K562 (cell line): ENCODE results near the gene UVRAG. TPM values are rescaled to one million over a fixed set of nuclear protein-coding genes. Genes with fewer than 3 reads are reported as not detected.
A peak's percentile ranks its signal among the peaks of the same experiment; 100 is the strongest.

Experiments
- ATAC-seq: fragments of 200-7000 bp; cut with Tn5 transposase; 3 replicates; pipeline ENCODE4 v1.9.1; 2020; ENCODE audit warnings: moderate library complexity
- BruUV-seq: library from RNA; stranded (reverse); fragments of 400-500 nt; replicated peaks from 2 replicates; lab custom pipeline; 2021; lab: Mats Ljungman, UMichigan
- CTCF ChIA-PET: fragments of 300-600 bp; formaldehyde crosslinking; extraction: SDS; loops from one replicate; lab custom pipeline; 2021; ENCODE audit warnings: low intra/inter-chr PET ratio; lab: Yijun Ruan, JAX
- POLR2A ChIA-PET: fragments of 300-600, 350-650 bp; sonication (Branson Sonifier 250); formaldehyde crosslinking; extraction: SDS; loops from one replicate; lab custom pipeline; 2021; ENCODE audit warnings: antibody characterized with exemption, inconsistent platforms; lab: Yijun Ruan, JAX
- DNase-seq, 4 experiments: peaks; one replicate each; pipeline versions ENCODE4 v3.0.0 to v3.0.0-alpha.2; 2011 to 2018; ENCODE audit warnings: low spot score in 3 of 4, mixed read lengths in 3 of 4; ENCODE audit errors: extremely low read depth in 1 of 4
- FAIRE-seq: peaks from 2 replicates; lab custom pipeline; 2011; peaks lifted over from hg19 to GRCh38; lab: Jason Lieb, UNC
- H2AFZ ChIP-seq: 2 replicates; pipeline ENCODE4 v1.6.0; 2011; ENCODE audit warnings: low read depth, low read length, control low read depth, inconsistent platforms
- H3K27ac ChIP-seq: fragments of 200-600 bp; 3 replicates; pipeline ENCODE4 v1.8.0; 2011; ENCODE audit warnings: low read depth, mild to moderate bottlenecking, control low read depth, inconsistent platforms, low read length, moderate library complexity, mixed read lengths; ENCODE audit errors: extremely low read depth
- H3K27me3 ChIP-seq, 2 experiments: fragments of 300-600 bp in 1 of 2; 2 replicates in 1 of 2; 3 replicates in 1 of 2; pipeline versions ENCODE4 v1.6.0 to v1.8.0; 2011; ENCODE audit warnings: inconsistent platforms in 2 of 2, low read length in 2 of 2, mild to moderate bottlenecking in 1 of 2, mixed read lengths in 1 of 2, moderate library complexity in 1 of 2; ENCODE audit not compliant: control insufficient read depth in 2 of 2, insufficient read depth in 2 of 2
- H3K36me3 ChIP-seq: fragments of 300-600 bp; 3 replicates; pipeline ENCODE4 v1.8.0; 2011; ENCODE audit warnings: mild to moderate bottlenecking, low read length, inconsistent platforms; ENCODE audit not compliant: control insufficient read depth, insufficient read depth
- H3K4me1 ChIP-seq, 2 experiments: fragments of 200-600 bp in 1 of 2; replicated peaks in 1 of 2; 2 replicates in 1 of 2; 3 replicates in 1 of 2; pipeline versions ENCODE4 v1.5.1 to v1.8.0; 2011; ENCODE audit warnings: inconsistent platforms in 2 of 2, low read length in 2 of 2, mild to moderate bottlenecking in 1 of 2, mixed read lengths in 1 of 2, moderate library complexity in 1 of 2; ENCODE audit not compliant: control insufficient read depth in 2 of 2, insufficient read depth in 2 of 2
- H3K4me2 ChIP-seq: 2 replicates; pipeline ENCODE4 v1.6.1; 2011; ENCODE audit warnings: low read length, control low read depth, inconsistent platforms, mixed read lengths; ENCODE audit not compliant: insufficient read depth
- H3K4me3 ChIP-seq: fragments of 200-600 bp; sonication (generic), shearing (Covaris generic); 2 replicates; pipeline ENCODE4 v1.5.1; 2016; ENCODE audit warnings: control low read depth, inconsistent platforms
- H3K79me2 ChIP-seq: fragments of 200-600 bp; 3 replicates; pipeline ENCODE4 v1.8.0; 2011; ENCODE audit warnings: low read length, inconsistent platforms; ENCODE audit not compliant: control insufficient read depth, insufficient read depth
- H3K9ac ChIP-seq, 2 experiments: 2 replicates each; pipeline versions ENCODE4 v1.6.0 to v1.6.1; 2011; ENCODE audit warnings: low read depth in 2 of 2, low read length in 2 of 2, control low read depth in 1 of 2, inconsistent platforms in 1 of 2, mild to moderate bottlenecking in 1 of 2, mixed read lengths in 1 of 2; ENCODE audit not compliant: insufficient read depth in 1 of 2
- H3K9me1 ChIP-seq: one replicate; pipeline ENCODE4 v1.6.0; 2011; ENCODE audit warnings: inconsistent platforms, mild to moderate bottlenecking, low read length, moderate library complexity; ENCODE audit not compliant: control insufficient read depth, insufficient read depth
- H3K9me3 ChIP-seq: replicated peaks from 2 replicates; pipeline ENCODE4 v1.5.1; 2011; ENCODE audit warnings: low read depth, low read length, inconsistent platforms; ENCODE audit not compliant: control insufficient read depth, insufficient read depth
- H4K20me1 ChIP-seq: replicated peaks from 2 replicates; pipeline ENCODE4 v1.6.1; 2011; ENCODE audit warnings: low read length, inconsistent platforms, mixed read lengths; ENCODE audit not compliant: control insufficient read depth, insufficient read depth
- GATAD2A ChIP-seq: fragments of 450-650 bp; IDR thresholded peaks from 2 replicates; pipeline ENCODE4 v1.6.1; 2017
- RBM34 ChIP-seq: fragments of 200-400 bp; formaldehyde crosslinking; IDR thresholded peaks from 2 replicates; pipeline ENCODE4 v1.6.1; 2018; ENCODE audit warnings: low read length, borderline replicate concordance; ENCODE audit not compliant: insufficient read depth
- ZNF431 ChIP-seq: sonication (generic); formaldehyde crosslinking; IDR thresholded peaks from 2 replicates; pipeline ENCODE4 v1.8.0; 2022; ENCODE audit warnings: mild to moderate bottlenecking, missing genetic modification reagents
- WGBS: fragments of 100-300 bp; shearing (Covaris generic); methylation state at CpG from one replicate; pipeline ENCODE4 v1.1.6; 2016; ENCODE audit warnings: low coverage, mixed read lengths; ENCODE audit not compliant: insufficient coverage; ENCODE audit errors: missing lambda C conversion rate; 5-methylcytosine and 5-hydroxymethylcytosine counted together
- in situ Hi-C: fragments of 300-500 bp; cut with MboI; formaldehyde crosslinking; loops from 4 replicates; pipeline ENCODE4 v1.15.0; 2018; ENCODE audit warnings: inconsistent platforms, mixed read lengths
- intact Hi-C: fragments of 100-400 bp; cut with micrococcal nuclease; formaldehyde crosslinking; loops from 2 replicates; pipeline ENCODE4 v1.14.2; 2022
- polyA plus RNA-seq, 8 experiments: library from polyadenylated mRNA; depleted of rRNA in 4 of 8; stranded (reverse) in 5 of 8; unstranded in 3 of 8; fragments of >200 nt; fragmentation: Nextera tagmentation in 2 of 8; fragmentation: Illumina TruSeq in 1 of 8; extraction: Ambion mirVana in 2 of 8; extraction: Trizol in 1 of 8; gene quantifications; 2 replicates each; pipeline versions ENCODE4 v1.2.1 to v1.2.3, GENCODE V29; 2011 to 2014; ENCODE audit warnings: inconsistent platforms in 1 of 8, missing spikeins in 1 of 8
- total RNA-seq, 7 experiments: library from RNA; depleted of rRNA in 6 of 7; stranded (reverse); fragments of >200 nt in 6 of 7; fragmentation: Illumina TruSeq in 2 of 7; extraction: Trizol in 2 of 7; gene quantifications; 2 replicates each; pipeline versions ENCODE4 v1.2.1 to v1.2.3, GENCODE V29; 2011 to 2021; ENCODE audit warnings: low replicate concordance in 1 of 7
- TF ChIP-seq, protein P1 (sequence below): fragments of 250-450 bp; sonication (Bioruptor Pico); IDR thresholded peaks from 2 replicates; pipeline ENCODE4 v1.8.0; 2022; ENCODE audit warnings: moderate library complexity, mild to moderate bottlenecking, inconsistent platforms
- TF ChIP-seq, protein P2 (sequence below): fragments of 250-450 bp; sonication (Bioruptor Pico); IDR thresholded peaks from 2 replicates; pipeline ENCODE4 v1.8.0; 2021; ENCODE audit warnings: borderline replicate concordance, mild to moderate bottlenecking, moderate library complexity; ENCODE audit not compliant: poor library complexity, severe bottlenecking
- TF ChIP-seq, protein P3 (sequence below), 2 experiments: fragments of 450-650 bp in 1 of 2; sonication (generic) in 1 of 2; formaldehyde crosslinking in 1 of 2; IDR thresholded peaks; 2 replicates each; pipeline versions ENCODE4 v1.7.1 to v1.9.0; 2016 to 2022; ENCODE audit warnings: inconsistent platforms in 1 of 2, mild to moderate bottlenecking in 1 of 2, missing genetic modification reagents in 1 of 2

Gene UVRAG
- total and polyA plus RNA-seq, 9 of the 15 experiments (the other 6 are each of a cell fraction or from before 2014, with no cell fraction given) = 3.1 to 17.8 (median 12.4) TPM

DNA sequence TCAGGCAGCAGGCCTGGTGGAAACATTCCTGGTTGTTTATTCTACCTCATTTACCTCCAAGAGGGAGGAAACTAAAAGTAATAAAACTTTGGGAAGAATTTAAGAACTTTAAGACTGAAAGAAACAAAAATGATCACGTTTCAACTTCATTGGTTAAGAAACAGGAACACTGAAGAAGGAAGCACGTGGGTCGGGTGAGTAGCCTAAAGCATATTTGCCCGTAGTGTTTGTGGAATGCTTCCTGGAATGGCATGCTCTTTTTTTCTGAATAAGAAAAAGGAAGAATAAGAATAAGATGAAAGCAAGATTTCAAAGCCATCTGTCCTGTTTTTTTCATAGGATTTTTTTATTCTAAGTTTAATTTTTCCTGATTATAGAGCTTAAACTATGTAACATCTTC lies 308.2 kb downstream of the UVRAG start (continued):
- TF ChIP-seq, protein P1, sequence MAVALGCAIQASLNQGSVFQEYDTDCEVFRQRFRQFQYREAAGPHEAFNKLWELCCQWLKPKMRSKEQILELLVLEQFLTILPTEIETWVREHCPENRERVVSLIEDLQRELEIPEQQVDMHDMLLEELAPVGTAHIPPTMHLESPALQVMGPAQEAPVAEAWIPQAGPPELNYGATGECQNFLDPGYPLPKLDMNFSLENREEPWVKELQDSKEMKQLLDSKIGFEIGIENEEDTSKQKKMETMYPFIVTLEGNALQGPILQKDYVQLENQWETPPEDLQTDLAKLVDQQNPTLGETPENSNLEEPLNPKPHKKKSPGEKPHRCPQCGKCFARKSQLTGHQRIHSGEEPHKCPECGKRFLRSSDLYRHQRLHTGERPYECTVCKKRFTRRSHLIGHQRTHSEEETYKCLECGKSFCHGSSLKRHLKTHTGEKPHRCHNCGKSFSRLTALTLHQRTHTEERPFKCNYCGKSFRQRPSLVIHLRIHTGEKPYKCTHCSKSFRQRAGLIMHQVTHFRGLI = no peak
- no peak for TF ChIP-seq ZNF431
- TF ChIP-seq, protein P2, sequence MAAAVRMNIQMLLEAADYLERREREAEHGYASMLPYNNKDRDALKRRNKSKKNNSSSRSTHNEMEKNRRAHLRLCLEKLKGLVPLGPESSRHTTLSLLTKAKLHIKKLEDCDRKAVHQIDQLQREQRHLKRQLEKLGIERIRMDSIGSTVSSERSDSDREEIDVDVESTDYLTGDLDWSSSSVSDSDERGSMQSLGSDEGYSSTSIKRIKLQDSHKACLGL (CRISPR knock-in tag) = no peak
- TF ChIP-seq, all 486 proteins: peak for 0

DNA sequence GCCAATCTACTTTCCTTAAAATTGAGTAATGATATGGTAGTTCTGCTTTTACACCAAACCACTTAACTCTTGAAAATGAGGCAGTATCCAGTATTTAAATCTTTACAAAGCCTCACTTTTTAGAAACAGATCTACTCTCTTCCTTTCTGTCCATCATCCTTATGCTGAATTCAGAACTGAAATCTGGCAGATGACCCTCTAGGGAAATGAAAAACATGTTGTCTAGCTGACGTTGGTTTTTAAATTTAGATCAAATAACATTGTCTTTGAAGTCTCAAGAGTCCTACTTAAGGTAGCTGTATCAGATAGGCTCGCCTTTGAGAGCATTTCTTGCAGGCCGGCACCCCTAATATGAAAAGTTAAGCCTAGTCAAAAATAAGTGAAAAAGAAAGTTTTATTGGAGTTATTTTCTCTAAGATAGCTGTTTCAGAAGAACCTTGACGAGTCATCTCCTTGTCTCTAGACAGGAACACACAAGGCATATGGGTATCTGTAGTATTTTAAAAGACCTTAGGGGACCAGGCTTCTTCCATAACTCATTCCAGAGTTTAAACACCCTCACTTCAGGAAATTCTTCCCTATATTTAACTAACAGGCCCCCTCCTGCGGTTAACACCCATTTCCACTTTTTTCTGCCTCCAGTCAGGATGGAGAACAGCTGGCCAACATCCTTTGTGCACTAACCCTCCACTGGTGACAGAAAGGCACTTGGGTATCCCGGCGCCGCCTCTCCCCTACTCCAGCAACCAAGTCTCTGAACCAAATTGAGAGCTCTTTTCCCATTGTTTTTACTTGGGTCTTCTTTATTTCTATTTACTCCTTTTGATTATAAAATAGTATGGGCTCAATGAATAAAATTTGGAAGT lies 310.1 kb downstream of the UVRAG start:
- no peaks in the 10 kb centered on the region for H3K9me1 ChIP-seq
- BruUV-seq = no TSS peak
- no peak overlapping the region for H3K4me3 ChIP-seq
- H3K4me2 ChIP-seq = no peak overlapping the region
- H4K20me1 ChIP-seq = no peaks in the 10 kb centered on the region
- POLR2A ChIA-PET = interaction anchor here (1.1 kb wide), 1 partner anchor 9 kb away, joined by 3 read pairs; no protein-coding TSS in a partner anchor
- WGBS = 69% methylated on average over 8 of the region's 8 CpGs
- no peak overlapping the region for H3K9ac ChIP-seq
- H3K79me2 ChIP-seq = no peaks in the 10 kb centered on the region
- no peaks in the 10 kb centered on the region for H3K9me3 ChIP-seq
- H3K4me1 ChIP-seq = no peaks in the 10 kb centered on the region; a peak in 1 of 5 replicates
- TF ChIP-seq, protein P3, sequence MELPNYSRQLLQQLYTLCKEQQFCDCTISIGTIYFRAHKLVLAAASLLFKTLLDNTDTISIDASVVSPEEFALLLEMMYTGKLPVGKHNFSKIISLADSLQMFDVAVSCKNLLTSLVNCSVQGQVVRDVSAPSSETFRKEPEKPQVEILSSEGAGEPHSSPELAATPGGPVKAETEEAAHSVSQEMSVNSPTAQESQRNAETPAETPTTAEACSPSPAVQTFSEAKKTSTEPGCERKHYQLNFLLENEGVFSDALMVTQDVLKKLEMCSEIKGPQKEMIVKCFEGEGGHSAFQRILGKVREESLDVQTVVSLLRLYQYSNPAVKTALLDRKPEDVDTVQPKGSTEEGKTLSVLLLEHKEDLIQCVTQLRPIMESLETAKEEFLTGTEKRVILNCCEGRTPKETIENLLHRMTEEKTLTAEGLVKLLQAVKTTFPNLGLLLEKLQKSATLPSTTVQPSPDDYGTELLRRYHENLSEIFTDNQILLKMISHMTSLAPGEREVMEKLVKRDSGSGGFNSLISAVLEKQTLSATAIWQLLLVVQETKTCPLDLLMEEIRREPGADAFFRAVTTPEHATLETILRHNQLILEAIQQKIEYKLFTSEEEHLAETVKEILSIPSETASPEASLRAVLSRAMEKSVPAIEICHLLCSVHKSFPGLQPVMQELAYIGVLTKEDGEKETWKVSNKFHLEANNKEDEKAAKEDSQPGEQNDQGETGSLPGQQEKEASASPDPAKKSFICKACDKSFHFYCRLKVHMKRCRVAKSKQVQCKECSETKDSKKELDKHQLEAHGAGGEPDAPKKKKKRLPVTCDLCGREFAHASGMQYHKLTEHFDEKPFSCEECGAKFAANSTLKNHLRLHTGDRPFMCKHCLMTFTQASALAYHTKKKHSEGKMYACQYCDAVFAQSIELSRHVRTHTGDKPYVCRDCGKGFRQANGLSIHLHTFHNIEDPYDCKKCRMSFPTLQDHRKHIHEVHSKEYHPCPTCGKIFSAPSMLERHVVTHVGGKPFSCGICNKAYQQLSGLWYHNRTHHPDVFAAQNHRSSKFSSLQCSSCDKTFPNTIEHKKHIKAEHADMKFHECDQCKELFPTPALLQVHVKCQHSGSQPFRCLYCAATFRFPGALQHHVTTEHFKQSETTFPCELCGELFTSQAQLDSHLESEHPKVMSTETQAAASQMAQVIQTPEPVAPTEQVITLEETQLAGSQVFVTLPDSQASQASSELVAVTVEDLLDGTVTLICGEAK (IDR thresholded peaks at IDR 0.05) = no peak
- TF ChIP-seq, protein P3 (CRISPR knock-in tag; IDR thresholded peaks at IDR 0.05) = no peak
- TF ChIP-seq GATAD2A = no peak
- no peak for TF ChIP-seq RBM34
- TF ChIP-seq, all 486 proteins: peak for 0
- FAIRE-seq = peak; percentile 37
- H3K27me3 ChIP-seq = no peaks in the 10 kb centered on the region
- H3K27ac ChIP-seq = no peak overlapping the region
- in situ Hi-C loops = no loop called here
- ATAC-seq = no peak
- no peak for DNase-seq
- H3K36me3 ChIP-seq = peaks cover 3% of the 10 kb centered on the region; the same call in 1 of the 3 replicates
- CTCF ChIA-PET = no interaction called here
- intact Hi-C loops = no loop called here
- no peak overlapping the region for H2AFZ ChIP-seq
